HG02943 (cell line): Measurements from ENCODE around the gene KCNQ1.

ENCODE experiments used
- ATAC-seq: cut with Tn5 transposase; IDR thresholded peaks from one replicate; pipeline ENCODE4 v1.9.1; 2021; ENCODE audit warnings: mild to moderate bottlenecking, low read depth, moderate library complexity; ENCODE audit not compliant: unreplicated experiment

The KCNQ1 gene

GRCh38 chr11:2409611-2410468, 35.0 kb upstream of the KCNQ1 start:
- no peak for ATAC-seq

GRCh38 chr11:2410616-2411015, 34.2 kb upstream of the KCNQ1 start:
- ATAC-seq = no peak

- ATAC-seq = no peak
Measured at GRCh38 chr11:2411446-2412305, 33.1 kb upstream of the KCNQ1 start.

GRCh38 chr11:2412323-2412722, 32.5 kb upstream of the KCNQ1 start:
- ATAC-seq = no peak

- ATAC-seq = no peak
Measured at GRCh38 chr11:2413742-2414579, 30.8 kb upstream of the KCNQ1 start.

GRCh38 chr11:2414616-2415015, 30.2 kb upstream of the KCNQ1 start:
- no peak for ATAC-seq

GRCh38 chr11:2415171-2415570, 29.6 kb upstream of the KCNQ1 start:
- no peak for ATAC-seq

GRCh38 chr11:2415601-2416380, 29.0 kb upstream of the KCNQ1 start:
- ATAC-seq = no peak

- no peak for ATAC-seq
Measured at GRCh38 chr11:2416765-2417164, 28.0 kb upstream of the KCNQ1 start.

GRCh38 chr11:2417856-2418692, 26.7 kb upstream of the KCNQ1 start:
- ATAC-seq = no peak

- ATAC-seq = no peak
Measured at GRCh38 chr11:2418693-2419360, 26.0 kb upstream of the KCNQ1 start.

- no peak for ATAC-seq
Measured at GRCh38 chr11:2419638-2420501, 24.9 kb upstream of the KCNQ1 start.

GRCh38 chr11:2420502-2421225, 24.1 kb upstream of the KCNQ1 start:
- no peak for ATAC-seq

GRCh38 chr11:2421226-2421994, 23.4 kb upstream of the KCNQ1 start:
- ATAC-seq = no peak

- no peak for ATAC-seq
Measured at GRCh38 chr11:2421996-2422395, 22.8 kb upstream of the KCNQ1 start.

- ATAC-seq = no peak
Measured at GRCh38 chr11:2422461-2423156, 22.2 kb upstream of the KCNQ1 start.
